SK-N-MC (cell line): ENCODE results near the gene CFAP68.

ENCODE experiments used
- DNase-seq: peaks from one replicate; pipeline ENCODE4 v3.0.0-alpha.2; 2011; ENCODE audit warnings: low read depth, low spot score
- H3K27ac ChIP-seq: fragments of 200-600 bp; sonication (generic); 2 replicates; pipeline ENCODE4 v1.5.1; 2016; ENCODE audit warnings: mixed run types
- H3K36me3 ChIP-seq: fragments of 200-600 bp; sonication (generic); 2 replicates; pipeline ENCODE4 v1.6.1; 2017; ENCODE audit warnings: antibody characterized with exemption, low read length, mixed read lengths; ENCODE audit not compliant: insufficient read depth
- H3K4me3 ChIP-seq: fragments of 200-600 bp; sonication (generic); 2 replicates; pipeline ENCODE4 v1.5.1; 2016
- H3K9ac ChIP-seq: fragments of 200-600 bp; sonication (generic); 2 replicates; pipeline ENCODE4 v1.8.0; 2017; ENCODE audit warnings: mixed run types, mixed read lengths; ENCODE audit not compliant: insufficient read length
- H3K9me3 ChIP-seq: fragments of 200-600 bp; sonication (generic); 2 replicates; pipeline ENCODE4 v1.6.1; 2017; ENCODE audit warnings: low read depth, mild to moderate bottlenecking, antibody characterized with exemption, low read length, moderate library complexity, mixed read lengths
- EZH2 ChIP-seq: fragments of 200-600 bp; sonication (generic); IDR thresholded peaks from one replicate; pipeline ENCODE4 v1.6.1; 2017; ENCODE audit warnings: antibody characterized with exemption
- FOXP2 ChIP-seq: optimal IDR thresholded peaks from 2 replicates; pipeline ENCODE3; 2011; ENCODE audit warnings: mild to moderate bottlenecking, moderate library complexity; ENCODE audit not compliant: insufficient read depth; ENCODE audit errors: extremely low read length, control extremely low read depth
- POLR2AphosphoS5 ChIP-seq: IDR thresholded peaks from 2 replicates; pipeline ENCODE4 v1.6.1; 2012; ENCODE audit warnings: mild to moderate bottlenecking, low read depth, low read length, borderline replicate concordance

The CFAP68 gene

DNA sequence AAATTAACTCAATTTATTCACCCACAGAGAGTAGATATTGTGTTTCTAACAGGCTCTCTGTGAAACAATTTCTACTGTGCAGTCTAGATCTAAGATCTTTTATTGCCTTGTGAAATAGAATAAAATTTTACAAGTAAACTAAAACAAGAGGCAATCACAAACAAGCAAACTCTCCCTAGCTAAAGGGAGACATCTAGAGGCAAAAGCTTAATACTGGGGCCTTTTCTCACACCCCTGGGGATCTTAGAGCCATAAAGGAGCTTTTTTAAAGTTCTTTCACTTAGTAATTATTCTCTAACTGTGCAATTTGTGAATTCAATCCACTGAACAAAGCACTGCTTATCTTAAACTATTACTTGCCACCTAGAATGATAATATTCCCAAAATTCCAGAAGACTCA is 27.7 kb upstream of the CFAP68 start:
- Histone ChIP-seq H3K9me3 (no peaks in the 10 kb centered on the region), H3K4me3 (no peak overlapping the region), H3K36me3 (peaks cover 24% of the 10 kb centered on the region; the same call in 1 of the 2 replicates), H3K27ac (peak overlapping the region; percentile 48), H3K9ac (peak overlapping the region; percentile 41)
- DNase-seq, result no peak
- TF ChIP-seq FOXP2 (no peak), POLR2AphosphoS5 (no peak), EZH2 (no peak)

DNA sequence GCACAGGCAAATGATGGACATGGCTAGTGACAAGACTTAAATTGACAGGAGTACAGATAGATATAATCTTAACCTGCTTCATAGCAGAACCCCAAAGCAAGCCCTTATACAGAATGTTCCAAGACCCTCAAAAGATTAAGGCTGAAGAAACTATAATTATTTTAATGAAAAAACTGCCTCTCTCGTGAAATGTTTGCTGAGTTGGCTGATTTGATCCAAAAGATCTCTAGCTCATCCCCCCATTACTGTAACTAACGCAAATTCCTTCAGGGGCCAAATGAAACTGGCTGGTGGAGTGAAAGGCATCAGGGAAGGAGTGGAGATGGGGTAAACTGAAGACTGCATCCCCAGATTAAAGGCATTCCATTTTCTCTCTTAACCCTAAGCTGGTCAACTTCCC is 27.2 kb upstream of the CFAP68 start:
- Histone ChIP-seq H3K4me3 (no peak overlapping the region), H3K27ac (peak overlapping the region; percentile 48), H3K9me3 (no peaks in the 10 kb centered on the region), H3K9ac (peak overlapping the region; percentile 41), H3K36me3 (peaks cover 24% of the 10 kb centered on the region; the same call in 1 of the 2 replicates)
- TF ChIP-seq EZH2 (no peak), POLR2AphosphoS5 (no peak), FOXP2 (no peak)
- DNase-seq, result no peak

DNA sequence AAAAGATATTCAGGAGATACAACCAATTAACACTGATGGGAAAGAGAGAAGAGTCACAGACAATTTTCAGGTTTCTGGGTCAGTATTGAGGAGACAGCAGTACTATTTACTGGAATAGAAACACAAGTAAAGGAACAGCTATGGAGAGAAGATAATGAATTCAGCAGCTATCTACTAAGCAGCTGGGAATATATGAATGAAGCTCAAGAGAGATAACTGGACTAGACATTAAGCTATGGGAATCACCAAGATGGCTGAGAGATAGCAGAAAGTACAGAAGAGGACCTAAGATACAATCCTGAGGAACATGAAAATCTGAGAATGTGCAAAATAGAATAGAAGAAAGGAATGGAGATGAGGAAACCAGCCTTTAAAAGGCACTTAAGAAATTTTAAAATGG is 23.8 kb upstream of the CFAP68 start:
- DNase-seq, result no peak
- no peak overlapping the region for H3K9ac ChIP-seq
- H3K27ac ChIP-seq, result no peak overlapping the region
- H3K36me3 ChIP-seq, result peaks cover 39% of the 10 kb centered on the region
- H3K4me3 ChIP-seq, result no peak overlapping the region
- TF ChIP-seq FOXP2 (no peak), POLR2AphosphoS5 (no peak), EZH2 (no peak)
- no peaks in the 10 kb centered on the region for H3K9me3 ChIP-seq

DNA sequence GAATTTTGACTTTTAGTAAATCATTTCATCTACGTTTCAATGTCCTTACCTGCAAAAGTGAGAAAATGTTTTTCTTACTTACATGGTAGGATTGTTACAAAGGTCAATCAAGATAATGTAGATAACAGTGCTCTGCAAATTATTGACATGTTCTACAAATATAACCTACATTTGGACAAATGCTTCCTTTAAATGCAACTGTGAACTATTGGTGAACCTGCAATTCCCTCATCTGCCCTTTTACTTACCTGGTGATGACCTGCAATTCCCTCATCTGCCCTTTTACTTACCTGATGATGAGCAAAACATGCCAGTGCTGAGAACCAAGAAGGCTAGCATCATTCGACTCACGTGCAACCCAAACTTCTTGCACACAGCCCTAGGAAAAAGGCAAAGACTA is 19.1 kb upstream of the CFAP68 start:
- no peaks in the 10 kb centered on the region for H3K9me3 ChIP-seq
- peaks cover 31% of the 10 kb centered on the region for H3K36me3 ChIP-seq
- no peak overlapping the region for H3K9ac ChIP-seq
- TF ChIP-seq POLR2AphosphoS5 (no peak), EZH2 (no peak), FOXP2 (no peak)
- H3K27ac ChIP-seq, result no peak overlapping the region
- no peak overlapping the region for H3K4me3 ChIP-seq
- DNase-seq, result no peak

DNA sequence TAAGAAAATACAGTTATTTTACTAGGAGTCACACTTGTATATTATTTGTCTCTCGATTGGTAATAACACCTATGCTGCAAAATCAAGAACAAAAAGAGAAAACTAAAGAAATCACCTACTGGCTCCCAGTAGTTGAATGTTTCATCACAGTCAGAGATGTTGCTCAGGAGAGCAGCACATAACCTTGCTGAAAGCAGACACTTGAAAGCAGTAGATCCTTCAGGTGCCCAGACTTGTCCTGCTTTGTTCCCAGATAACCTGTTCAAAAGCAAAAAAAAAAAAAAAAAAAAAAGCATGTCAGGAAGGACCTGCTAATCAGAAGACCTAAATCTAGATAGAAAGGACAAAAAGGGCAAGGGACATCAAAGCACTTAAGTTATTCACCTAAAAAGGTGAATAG is 9.2 kb upstream of the CFAP68 start:
- TF ChIP-seq EZH2 (no peak), FOXP2 (no peak), POLR2AphosphoS5 (no peak)
- H3K9me3 ChIP-seq, result no peaks in the 10 kb centered on the region
- peak overlapping the region; percentile 95; the same call in 1 of the 2 replicates for H3K4me3 ChIP-seq
- H3K9ac ChIP-seq, result no peak overlapping the region
- H3K36me3 ChIP-seq, result peaks cover 20% of the 10 kb centered on the region
- DNase-seq, result no peak
- no peak overlapping the region for H3K27ac ChIP-seq

DNA sequence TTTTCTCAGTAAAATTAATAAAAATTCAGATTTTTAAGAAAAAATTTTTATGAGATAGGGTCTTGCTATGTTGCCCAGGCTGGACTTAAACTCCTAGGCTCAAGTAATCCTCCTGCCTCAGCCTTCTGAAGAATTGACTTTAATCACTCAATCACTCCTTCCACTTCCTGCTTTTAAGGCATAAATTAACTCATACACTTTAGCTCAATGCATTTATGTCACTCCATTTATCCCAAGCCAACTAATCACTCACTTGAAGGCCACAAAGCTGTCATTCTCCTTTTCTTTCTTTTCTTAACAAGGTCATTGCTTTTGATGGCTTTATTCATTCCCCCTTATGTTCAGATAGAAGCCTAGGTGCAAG is 8.8 kb upstream of the CFAP68 start:
- TF ChIP-seq EZH2 (no peak), FOXP2 (no peak), POLR2AphosphoS5 (no peak)
- Histone ChIP-seq H3K9me3 (no peaks in the 10 kb centered on the region), H3K27ac (no peak overlapping the region), H3K36me3 (peaks cover 20% of the 10 kb centered on the region), H3K4me3 (peak overlapping the region; percentile 95), H3K9ac (peak overlapping the region; percentile 82)
- DNase-seq, result no peak

DNA sequence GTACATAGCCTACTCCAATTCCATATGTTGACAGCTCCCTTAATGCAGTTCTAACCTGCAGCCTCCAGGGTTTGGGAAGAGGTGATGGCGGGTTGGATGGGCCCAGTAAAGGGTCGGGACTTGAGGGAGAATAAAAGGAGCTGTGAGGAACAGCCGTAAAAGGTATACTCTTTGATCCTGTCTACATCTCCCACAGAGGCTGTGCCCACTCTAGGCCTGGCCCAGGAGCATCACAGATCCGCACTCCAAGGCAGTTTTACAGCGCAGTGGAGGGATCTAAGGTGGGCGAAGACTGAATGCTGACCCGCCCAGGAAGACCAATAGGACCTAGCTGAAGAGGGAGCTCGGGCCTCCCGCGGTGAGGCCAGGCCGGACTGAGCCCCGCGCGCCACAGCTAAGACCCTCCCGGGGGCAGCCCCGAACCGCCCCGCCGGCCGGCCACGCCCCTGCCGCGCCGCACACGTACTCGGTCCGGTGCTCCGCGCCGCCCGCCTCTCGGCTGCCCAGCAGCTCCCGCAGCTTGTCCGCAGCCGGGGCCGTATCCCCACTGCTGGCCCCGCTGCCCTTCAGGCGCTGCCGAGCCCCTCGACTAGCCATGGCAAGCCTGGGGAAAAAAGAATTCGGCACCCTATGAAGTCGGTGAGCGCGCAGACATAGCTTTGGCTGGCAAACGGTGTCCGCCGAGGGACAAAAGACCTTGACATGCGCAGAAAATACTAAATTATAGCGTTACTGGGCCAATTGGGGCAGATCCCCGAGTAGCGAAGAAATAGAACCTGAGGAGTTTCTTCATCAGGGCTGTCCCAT is 8.3 kb upstream of the CFAP68 start, which contains the start of gene ALG9:
Gene ALG9 (minus strand): TSS at position 696 of the 807 bp plus-strand sequence. CDS start 99 bp downstream, at position 597.
- TF ChIP-seq EZH2, result no peak
- TF ChIP-seq POLR2AphosphoS5, result peak; percentile 59
- Histone ChIP-seq H3K9me3 (no peaks in the 10 kb centered on the region), H3K36me3 (peaks cover 24% of the 10 kb centered on the region), H3K4me3 (peak within 1 kb of the TSS; percentile 95), H3K27ac (no peak within 1 kb of the TSS), H3K9ac (peak within 1 kb of the TSS; percentile 82)
- peak; percentile 47 for DNase-seq

DNA sequence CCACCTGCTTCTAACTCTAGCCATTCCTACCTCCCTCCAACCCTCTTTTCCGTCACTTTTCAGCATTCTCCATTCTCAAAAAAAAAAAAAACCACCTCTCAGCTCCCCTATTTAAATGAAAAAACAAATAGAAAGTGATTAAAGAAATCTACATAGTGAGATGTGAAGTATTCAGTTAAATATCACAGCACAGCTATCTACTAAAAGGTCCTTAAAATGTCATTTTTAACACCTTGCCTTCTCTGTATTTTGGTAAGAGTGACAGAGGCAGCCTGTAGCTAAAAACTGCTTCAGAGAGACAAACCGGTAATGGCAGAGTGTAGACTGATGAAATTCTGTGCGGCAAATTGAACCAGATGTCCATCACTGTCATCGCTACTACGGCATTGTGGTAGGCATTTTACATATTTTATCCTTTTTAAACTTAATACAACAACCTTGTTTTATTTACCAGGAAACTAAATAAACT is 7.6 kb upstream of the CFAP68 start:
- Histone ChIP-seq H3K9ac (peak overlapping the region; percentile 82), H3K9me3 (no peaks in the 10 kb centered on the region), H3K4me3 (peak overlapping the region; percentile 95), H3K36me3 (peaks cover 30% of the 10 kb centered on the region), H3K27ac (no peak overlapping the region)
- DNase-seq, result no peak
- TF ChIP-seq EZH2 (no peak), FOXP2 (no peak), POLR2AphosphoS5 (no peak)
